ENCODE measurements around the gene ETDA. TPM values are rescaled to one million over a fixed set of nuclear protein-coding genes. Genes with fewer than 3 reads are reported as not detected.

The ETDA gene
- not detected in 2 replicates for total RNA-seq

DNA sequence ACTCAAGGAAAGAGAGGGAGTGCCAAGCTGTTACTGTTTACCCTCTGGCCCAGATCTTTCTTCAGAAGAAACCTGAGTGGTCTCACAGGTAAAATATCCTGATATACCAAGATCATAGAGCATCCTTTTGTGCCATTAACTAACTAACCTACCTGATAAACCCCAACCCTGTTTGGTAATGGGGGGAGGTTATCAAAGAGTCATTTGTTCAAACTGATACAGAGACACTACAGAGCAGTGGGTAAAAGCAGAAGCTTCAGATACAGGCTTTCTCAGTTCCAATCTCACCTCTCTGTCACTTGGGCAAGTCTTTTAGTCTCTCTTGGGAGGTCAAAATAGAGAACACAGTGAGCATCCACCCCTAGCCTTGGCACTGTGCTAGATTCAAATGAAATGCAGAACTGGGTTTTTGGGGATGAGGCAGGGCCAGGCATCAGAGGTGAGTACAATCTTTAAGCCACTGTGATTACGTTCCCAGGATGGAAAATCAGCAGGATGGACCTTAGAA is at the start of gene ETDA:
Gene ETDA (plus strand): TSS at position 51 of the 508 bp plus-strand sequence. CDS start 1,216 bp downstream, outside the sequence.

Other genes starting within 250 kb of the ETDA start
- 12.2 and 14.0 TPM in 2 replicates for gene RTL8B, start 229.5 kb upstream of the ETDA start, total RNA-seq
- 75.6 and 75.8 TPM in 2 replicates for gene RTL8C, start 219.7 kb upstream of the ETDA start, total RNA-seq
- 11.4 and 15.3 TPM in 2 replicates for gene RTL8A, start 199.9 kb upstream of the ETDA start, total RNA-seq
- 1.3 and 2.7 TPM in 2 replicates for gene SMIM10L2B, start 153.3 kb upstream of the ETDA start, total RNA-seq
- not detected in 2 replicates for gene ETDB, start 131.5 kb upstream of the ETDA start, total RNA-seq
- gene CT55, start 80.7 kb upstream of the ETDA start, total RNA-seq = not detected in 2 replicates
- gene ETDC, start 57.4 kb downstream of the ETDA start, total RNA-seq = not detected in 2 replicates
- gene ZNF75D, start 92.0 kb downstream of the ETDA start, total RNA-seq = 6.3 and 9.0 TPM in 2 replicates
- gene ZNF449, start 92.7 kb downstream of the ETDA start, total RNA-seq = 8.2 and 13.7 TPM in 2 replicates
- under 0.01 and 0.39 TPM in 2 replicates for gene SMIM10L2A, start 169.9 kb downstream of the ETDA start, total RNA-seq

All from placental epithelial cell (primary cell).